Measurements from ENCODE around the gene RASGRP3.
"Not testable (repeated sequence)": the region's sequence is repeated elsewhere in the genome, so short reads cannot be mapped to it uniquely, and the experiment has no call there.

RASGRP3 gene

DNA sequence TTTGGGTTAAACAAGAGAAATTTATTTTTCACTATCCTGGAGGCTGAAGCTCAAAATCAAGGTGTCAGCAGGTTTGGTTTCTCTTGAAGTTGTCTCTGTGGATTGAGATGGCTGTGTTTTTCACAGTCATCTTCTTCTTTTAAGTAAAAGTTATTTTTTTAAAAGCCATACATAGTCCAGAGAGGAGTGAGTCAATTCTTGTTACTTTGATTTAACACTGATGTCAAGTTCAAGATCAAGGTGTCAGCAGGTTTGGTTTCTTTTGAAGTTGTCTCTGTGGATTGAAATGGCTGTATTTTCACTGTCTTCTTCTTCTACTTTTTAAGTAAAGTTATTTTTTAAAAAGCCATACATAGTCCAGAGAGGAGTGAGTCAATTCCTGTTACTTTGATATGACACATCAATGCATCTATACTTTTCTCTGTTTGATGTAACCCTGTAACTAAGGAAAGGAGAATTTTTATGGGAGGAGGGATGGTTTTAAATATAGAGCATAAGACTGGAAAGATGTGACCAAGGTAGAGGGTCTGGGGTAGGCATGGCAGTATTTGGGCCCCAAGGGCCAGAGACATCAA, 22.5 kb upstream of the RASGRP3 start:
- Histone ChIP-seq H3K4me3 (ENCODE audit: insufficient read depth, low read depth, low read length) (no peak overlapping the region), H3K36me3 (ENCODE audit: control insufficient read depth, insufficient read depth, low read length) (no peaks in the 10 kb centered on the region), H3K4me1 (ENCODE audit: control insufficient read depth, insufficient read depth, low read length) (no peaks in the 10 kb centered on the region), H3K27ac (ENCODE audit: insufficient read depth, low read depth, low read length, poor library complexity, severe bottlenecking) (no peak overlapping the region), H3K9me3 (ENCODE audit: control insufficient read depth, low read length) (no peaks in the 10 kb centered on the region), H3K27me3 (ENCODE audit: control insufficient read depth, insufficient read depth, low read length, poor library complexity, severe bottlenecking) (no peaks in the 10 kb centered on the region)

DNA sequence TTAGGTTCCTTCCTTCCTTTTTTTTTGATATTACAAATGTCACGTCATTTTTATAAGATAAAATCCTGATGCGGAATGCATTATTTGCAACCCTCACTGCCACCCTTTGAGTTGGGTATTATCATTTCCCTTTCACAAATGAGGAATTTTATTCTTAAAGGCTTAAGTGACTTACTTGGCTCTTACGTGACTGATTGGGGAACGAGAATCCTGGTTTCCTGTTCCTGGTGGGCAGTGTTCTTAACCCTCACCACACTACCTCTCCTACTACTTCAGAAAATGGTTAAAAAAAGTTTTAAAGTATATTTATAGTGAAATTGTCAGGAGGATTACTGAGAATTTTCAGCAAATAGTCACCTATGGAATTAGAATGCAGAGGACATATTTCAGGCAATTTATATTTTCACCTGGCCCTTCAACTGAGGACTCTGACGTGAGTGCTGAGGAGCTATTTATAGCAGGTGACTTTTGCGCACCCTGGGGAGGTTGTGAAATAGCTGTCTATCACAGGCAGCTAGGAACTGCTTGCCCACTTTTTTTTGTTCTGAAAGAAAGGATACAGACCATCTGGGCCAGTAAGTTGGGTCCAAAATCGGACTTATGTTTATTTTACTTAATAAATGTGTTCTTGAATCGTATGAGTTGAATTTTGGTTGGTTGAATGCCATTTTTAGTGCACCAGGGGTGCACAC, 18.7 kb upstream of the RASGRP3 start:
- no peak overlapping the region for H3K27ac ChIP-seq (ENCODE audit: insufficient read depth, low read depth, low read length, poor library complexity, severe bottlenecking)
- H3K4me3 ChIP-seq (ENCODE audit: insufficient read depth, low read depth, low read length) = no peak overlapping the region
- WGBS, 2 experiments = 83 to 89% methylated on average over 6 to 7 of the region's 8 CpGs
- no peaks in the 10 kb centered on the region for H3K9me3 ChIP-seq (ENCODE audit: control insufficient read depth, low read length)
- H3K27me3 ChIP-seq (ENCODE audit: control insufficient read depth, insufficient read depth, low read length, poor library complexity, severe bottlenecking) = no peaks in the 10 kb centered on the region
- H3K36me3 ChIP-seq (ENCODE audit: control insufficient read depth, insufficient read depth, low read length) = no peaks in the 10 kb centered on the region
- H3K4me1 ChIP-seq (ENCODE audit: control insufficient read depth, insufficient read depth, low read length) = no peaks in the 10 kb centered on the region

DNA sequence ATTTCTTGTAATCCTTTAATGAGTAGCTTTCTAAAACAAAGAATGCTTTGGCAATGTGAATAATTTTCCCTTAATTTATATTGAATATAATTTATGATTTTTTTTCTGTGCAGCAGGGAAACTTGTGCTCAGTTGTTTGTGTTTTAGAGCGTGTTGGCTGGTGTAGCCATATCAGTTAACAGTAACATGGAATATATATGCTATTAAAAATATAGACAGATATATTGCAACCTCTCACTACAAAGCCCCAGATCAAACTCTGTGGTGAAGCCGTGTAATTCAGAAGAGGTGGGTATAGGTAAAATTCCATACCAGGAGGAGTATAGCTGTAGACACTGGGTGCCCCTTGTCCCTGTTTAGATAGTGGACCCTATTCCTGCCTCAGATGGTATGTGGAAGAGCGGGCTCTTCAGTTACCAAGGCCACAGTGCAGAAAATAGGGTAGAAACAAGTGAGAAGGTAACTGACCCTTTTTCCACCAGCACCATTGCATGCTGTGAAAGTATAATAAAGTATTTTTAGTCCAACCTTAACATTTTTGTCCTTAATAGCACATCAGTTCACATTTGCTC, 18.1 kb upstream of the RASGRP3 start:
- H3K36me3 ChIP-seq (ENCODE audit: control insufficient read depth, insufficient read depth, low read length) = no peaks in the 10 kb centered on the region
- H3K27ac ChIP-seq (ENCODE audit: insufficient read depth, low read depth, low read length, poor library complexity, severe bottlenecking) = no peak overlapping the region
- H3K4me1 ChIP-seq (ENCODE audit: control insufficient read depth, insufficient read depth, low read length) = no peaks in the 10 kb centered on the region
- H3K4me3 ChIP-seq (ENCODE audit: insufficient read depth, low read depth, low read length) = no peak overlapping the region
- no peaks in the 10 kb centered on the region for H3K27me3 ChIP-seq (ENCODE audit: control insufficient read depth, insufficient read depth, low read length, poor library complexity, severe bottlenecking)
- no peaks in the 10 kb centered on the region for H3K9me3 ChIP-seq (ENCODE audit: control insufficient read depth, low read length)
- 94 to 100% methylated on average over 2 of the region's 3 CpGs for WGBS, 2 experiments

DNA sequence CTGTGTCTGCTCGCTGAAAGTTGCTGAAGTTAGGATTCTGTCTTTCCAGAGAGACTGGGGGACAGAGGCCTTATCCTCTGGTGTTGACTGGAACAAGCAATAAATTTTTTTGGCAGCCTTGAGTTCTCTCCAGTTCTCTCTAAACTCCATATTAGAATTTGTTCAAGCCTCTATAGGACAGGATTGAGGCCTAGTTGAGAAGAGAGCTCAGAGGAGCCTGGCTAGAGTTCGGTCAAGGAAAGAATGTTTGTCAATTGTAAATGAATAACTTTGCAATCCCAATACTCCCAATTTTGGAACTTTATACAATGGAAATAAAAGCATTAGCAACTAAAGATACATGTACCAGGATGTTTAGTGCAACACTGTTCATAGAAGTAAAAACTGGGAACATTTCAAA, 16.7 kb upstream of the RASGRP3 start:
- Histone ChIP-seq H3K4me3 (ENCODE audit: insufficient read depth, low read depth, low read length) (no peak overlapping the region), H3K4me1 (ENCODE audit: control insufficient read depth, insufficient read depth, low read length) (no peaks in the 10 kb centered on the region), H3K9me3 (ENCODE audit: control insufficient read depth, low read length) (no peaks in the 10 kb centered on the region), H3K27me3 (ENCODE audit: control insufficient read depth, insufficient read depth, low read length, poor library complexity, severe bottlenecking) (no peaks in the 10 kb centered on the region), H3K27ac (ENCODE audit: insufficient read depth, low read depth, low read length, poor library complexity, severe bottlenecking) (no peak overlapping the region), H3K36me3 (ENCODE audit: control insufficient read depth, insufficient read depth, low read length) (no peaks in the 10 kb centered on the region)
- WGBS, 2 experiments = 89 to 98% methylated on average over 1 to 2 of the region's 2 CpGs

DNA sequence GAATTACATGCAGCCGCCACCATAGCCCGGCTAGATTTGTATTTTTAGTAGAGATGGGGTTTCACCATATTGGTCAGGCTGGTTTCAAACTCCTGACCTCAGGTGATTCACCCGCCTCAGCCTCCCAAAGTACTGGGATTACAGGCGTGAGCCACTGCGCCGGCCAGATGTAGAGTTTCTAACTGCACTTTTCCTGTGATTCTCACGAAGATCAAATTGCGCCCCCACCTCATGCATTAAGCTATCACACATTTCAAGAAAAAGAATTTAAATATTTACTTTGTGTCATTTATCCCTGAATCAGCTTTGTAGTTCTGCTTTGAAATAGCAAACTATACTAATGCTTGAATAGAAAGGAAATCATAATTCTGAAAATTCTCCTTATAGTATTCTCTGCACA, 13.9 kb upstream of the RASGRP3 start:
- not testable (repeated sequence) for H3K27me3 ChIP-seq (ENCODE audit: control insufficient read depth, insufficient read depth, low read length, poor library complexity, severe bottlenecking); H3K4me1 ChIP-seq (ENCODE audit: control insufficient read depth, insufficient read depth, low read length); H3K27ac ChIP-seq (ENCODE audit: insufficient read depth, low read depth, low read length, poor library complexity, severe bottlenecking); H3K36me3 ChIP-seq (ENCODE audit: control insufficient read depth, insufficient read depth, low read length); H3K4me3 ChIP-seq (ENCODE audit: insufficient read depth, low read depth, low read length); H3K9me3 ChIP-seq (ENCODE audit: control insufficient read depth, low read length)
- WGBS, 2 experiments = 94 to 95% methylated on average over 8 of the region's 8 CpGs

DNA sequence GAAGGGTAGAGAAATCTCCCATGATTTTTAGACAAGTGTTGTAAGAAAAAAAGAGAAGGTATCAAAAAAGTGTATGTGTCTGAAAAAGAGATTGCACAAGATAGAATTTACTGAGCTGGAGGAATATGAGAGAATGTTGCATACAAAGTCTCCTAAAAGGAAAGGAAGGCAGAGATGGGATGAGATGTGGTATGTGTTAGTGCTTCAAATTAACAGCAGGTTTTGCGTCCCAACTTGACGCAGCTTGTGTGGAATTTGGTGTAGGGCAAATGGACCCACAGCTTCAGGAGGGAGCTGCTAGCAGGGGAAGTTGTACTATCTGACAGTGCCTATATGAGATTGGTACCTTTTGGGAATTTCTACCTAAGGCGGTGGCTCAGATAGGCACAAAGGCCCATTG, 9.0 kb upstream of the RASGRP3 start:
- Histone ChIP-seq H3K27ac (ENCODE audit: insufficient read depth, low read depth, low read length, poor library complexity, severe bottlenecking) (no peak overlapping the region), H3K4me3 (ENCODE audit: insufficient read depth, low read depth, low read length) (no peak overlapping the region), H3K27me3 (ENCODE audit: control insufficient read depth, insufficient read depth, low read length, poor library complexity, severe bottlenecking) (no peaks in the 10 kb centered on the region), H3K4me1 (ENCODE audit: control insufficient read depth, insufficient read depth, low read length) (no peaks in the 10 kb centered on the region), H3K36me3 (ENCODE audit: control insufficient read depth, insufficient read depth, low read length) (no peaks in the 10 kb centered on the region), H3K9me3 (ENCODE audit: control insufficient read depth, low read length) (no peaks in the 10 kb centered on the region)
- 91 to 96% methylated on average over 3 of the region's 3 CpGs for WGBS, 2 experiments

DNA sequence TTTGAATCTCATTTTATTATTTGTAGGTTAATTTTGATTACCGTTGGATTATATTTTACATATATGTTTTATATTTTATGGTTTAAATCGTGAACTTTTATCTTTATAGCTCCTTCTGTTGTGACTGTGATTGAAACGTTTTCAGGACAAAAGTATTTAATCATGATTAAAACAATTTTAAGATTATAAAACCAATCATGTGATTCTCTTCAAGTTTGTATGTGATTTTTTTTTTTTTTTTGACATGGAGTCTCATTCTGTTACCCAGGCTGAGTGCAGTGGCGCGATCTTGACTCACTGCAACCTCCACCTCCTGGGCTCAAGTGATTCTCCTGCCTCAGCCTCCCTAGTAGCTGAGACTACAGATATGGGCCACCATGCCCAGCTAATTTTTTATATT, 7.2 kb upstream of the RASGRP3 start:
- Histone ChIP-seq H3K27ac (ENCODE audit: insufficient read depth, low read depth, low read length, poor library complexity, severe bottlenecking) (no peak overlapping the region), H3K4me3 (ENCODE audit: insufficient read depth, low read depth, low read length) (no peak overlapping the region), H3K9me3 (ENCODE audit: control insufficient read depth, low read length) (no peaks in the 10 kb centered on the region), H3K4me1 (ENCODE audit: control insufficient read depth, insufficient read depth, low read length) (no peaks in the 10 kb centered on the region), H3K36me3 (ENCODE audit: control insufficient read depth, insufficient read depth, low read length) (no peaks in the 10 kb centered on the region), H3K27me3 (ENCODE audit: control insufficient read depth, insufficient read depth, low read length, poor library complexity, severe bottlenecking) (no peaks in the 10 kb centered on the region)
- WGBS, 2 experiments = 92 to 100% methylated on average over 2 of the region's 5 CpGs

DNA sequence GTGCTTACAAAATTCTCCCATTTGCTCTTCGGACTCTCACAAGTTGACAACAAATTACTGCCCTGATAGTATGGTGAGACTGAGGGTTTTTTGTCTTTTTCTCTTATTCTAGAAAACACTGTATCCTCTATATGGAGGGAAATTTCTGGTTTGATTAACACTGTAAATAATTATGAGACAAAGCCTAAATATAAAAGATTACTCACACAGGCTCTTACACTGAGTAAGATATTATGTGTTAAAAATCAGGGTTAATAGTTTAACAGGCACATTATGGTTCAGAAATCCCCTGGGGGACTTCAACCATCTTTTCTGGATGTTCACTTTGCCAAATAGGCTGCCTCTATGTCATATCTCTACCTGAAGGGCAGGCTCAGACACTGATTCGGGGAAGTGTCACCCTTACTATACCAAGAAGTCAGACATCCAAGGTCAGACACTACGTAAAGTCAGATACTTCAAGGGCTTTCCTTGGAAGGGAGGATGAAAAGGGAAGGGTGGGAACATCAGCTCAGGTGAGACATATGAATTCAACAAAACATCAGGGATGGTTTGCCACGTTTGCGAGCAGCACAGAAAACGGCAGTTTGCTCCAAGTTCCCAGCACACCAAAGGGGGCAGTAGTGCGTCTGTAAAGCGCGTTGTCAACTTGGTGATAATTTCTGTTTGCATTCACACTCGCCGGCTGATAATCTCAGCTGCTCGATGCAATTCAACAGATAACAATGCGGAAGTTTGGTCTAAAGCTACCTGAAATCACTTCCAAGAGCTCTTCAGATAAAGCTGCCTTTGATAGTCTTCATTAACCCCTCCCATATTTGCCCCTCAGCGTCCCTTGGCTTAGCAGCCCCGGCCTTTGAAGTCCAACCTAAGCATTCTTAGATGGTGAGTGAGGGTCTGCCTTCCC, 972 bp upstream of the RASGRP3 start:
- WGBS, 2 experiments = 18 to 22% methylated on average over 14 to 15 of the region's 15 CpGs

DNA sequence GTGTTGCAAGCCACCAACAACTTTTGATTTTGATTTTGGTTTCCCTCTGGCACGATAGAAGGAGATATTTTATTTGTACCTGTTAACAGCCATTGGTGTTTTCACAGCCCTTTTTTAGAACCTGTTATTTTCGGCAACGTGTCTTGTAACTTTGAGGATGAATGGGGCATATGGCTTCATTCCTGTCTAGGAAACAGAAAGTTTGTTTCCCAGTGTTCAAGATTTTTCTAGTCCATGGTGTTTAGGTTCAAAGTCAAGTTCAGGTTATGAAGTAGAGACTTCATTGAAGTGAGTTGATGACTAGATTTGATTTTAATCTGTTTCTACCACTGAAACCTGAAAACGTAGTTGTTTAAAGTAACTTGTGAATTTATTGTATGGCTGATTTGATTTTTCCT, 343 bp downstream of the RASGRP3 start:
- H3K4me1 ChIP-seq (ENCODE audit: control insufficient read depth, insufficient read depth, low read length) = peaks cover 16% of the 10 kb centered on the region
- H3K27me3 ChIP-seq (ENCODE audit: control insufficient read depth, insufficient read depth, low read length, poor library complexity, severe bottlenecking) = no peaks in the 10 kb centered on the region
- H3K27ac ChIP-seq (ENCODE audit: insufficient read depth, low read depth, low read length, poor library complexity, severe bottlenecking) = no peak overlapping the region
- no peaks in the 10 kb centered on the region for H3K36me3 ChIP-seq (ENCODE audit: control insufficient read depth, insufficient read depth, low read length)
- no peaks in the 10 kb centered on the region for H3K9me3 ChIP-seq (ENCODE audit: control insufficient read depth, low read length)
- 89 to 94% methylated on average over 3 to 4 of the region's 4 CpGs for WGBS, 2 experiments
- no peak overlapping the region for H3K4me3 ChIP-seq (ENCODE audit: insufficient read depth, low read depth, low read length)

More for the DNA sequence above, 972 bp upstream of the RASGRP3 start:
- peak overlapping the region; percentile 48 for H3K4me3 ChIP-seq (ENCODE audit: insufficient read depth, low read depth, low read length)
- no peaks in the 10 kb centered on the region for H3K9me3 ChIP-seq (ENCODE audit: control insufficient read depth, low read length)
- peaks cover 16% of the 10 kb centered on the region for H3K4me1 ChIP-seq (ENCODE audit: control insufficient read depth, insufficient read depth, low read length)
- no peaks in the 10 kb centered on the region for H3K36me3 ChIP-seq (ENCODE audit: control insufficient read depth, insufficient read depth, low read length)
- H3K27me3 ChIP-seq (ENCODE audit: control insufficient read depth, insufficient read depth, low read length, poor library complexity, severe bottlenecking) = no peaks in the 10 kb centered on the region
- peak overlapping the region; percentile 82 for H3K27ac ChIP-seq (ENCODE audit: insufficient read depth, low read depth, low read length, poor library complexity, severe bottlenecking)
